Measurements from ENCODE around the gene AMMECR1. TPM values are rescaled to one million over a fixed set of nuclear protein-coding genes. Genes with fewer than 3 reads are reported as not detected.

Gene AMMECR1
- total and polyA plus RNA-seq, 4 donors = 3.5 to 14.0 (median 5.7) TPM

- H3K9ac ChIP-seq (ENCODE audit: insufficient read depth in 1 of 2, low read length in 2 of 2) = no peak overlapping the region
These were observed 107.3 kb downstream of the AMMECR1 start for GRCh38 chrX:110210417-110211139.

GRCh38 chrX:110208092-110208491 is 109.8 kb downstream of the AMMECR1 start:
- ATAC-seq (ENCODE audit: insufficient read depth, low FRiP score) (no peak), DNase-seq (no peak)
- Histone ChIP-seq H3K9me3 (ENCODE audit: control insufficient read depth in 4 of 4, insufficient read depth in 3 of 4, low read length in 3 of 4) (no peaks in the 10 kb centered on the region), H3K27ac (ENCODE audit: low read depth in 1 of 2, low read length in 1 of 2) (no peak overlapping the region), H3K9ac (ENCODE audit: insufficient read depth in 1 of 2, low read length in 2 of 2) (no peak overlapping the region), H3K36me3 (ENCODE audit: control insufficient read depth in 4 of 4, insufficient read depth in 4 of 4, low read length in 4 of 4) (no peaks in the 10 kb centered on the region), H3K4me3 (no peak overlapping the region), H3K27me3 (ENCODE audit: control insufficient read depth in 3 of 3, insufficient read depth in 3 of 3, low read length in 2 of 3) (peaks cover 0 to 36% (median 21%) of the 10 kb centered on the region in 3 donors), H3K4me1 (ENCODE audit: control insufficient read depth in 5 of 5, insufficient read depth in 5 of 5, low read length in 5 of 5) (peaks cover 0 to 2% (median 0%) of the 10 kb centered on the region in 5 donors)
- WGBS, 2 donors = 80 to 98% methylated on average over 2 of the region's 2 CpGs
- TF ChIP-seq CTCF (IDR thresholded peaks at IDR 0.05; ENCODE audit: control extremely low read depth, extremely low read depth) = no peak

More at GRCh38 chrX:110210417-110211139, 107.3 kb downstream of the AMMECR1 start:
- no peak overlapping the region for H3K27ac ChIP-seq (ENCODE audit: low read depth in 1 of 2, low read length in 1 of 2)
- TF ChIP-seq CTCF (IDR thresholded peaks at IDR 0.05; ENCODE audit: control extremely low read depth, extremely low read depth) = no peak
- no peak overlapping the region for H3K4me3 ChIP-seq
- no peaks in the 10 kb centered on the region for H3K36me3 ChIP-seq (ENCODE audit: control insufficient read depth in 4 of 4, insufficient read depth in 4 of 4, low read length in 4 of 4)
- H3K9me3 ChIP-seq (ENCODE audit: control insufficient read depth in 4 of 4, insufficient read depth in 3 of 4, low read length in 3 of 4) = no peaks in the 10 kb centered on the region
- H3K4me1 ChIP-seq (ENCODE audit: control insufficient read depth in 5 of 5, insufficient read depth in 5 of 5, low read length in 5 of 5) = peaks cover 0 to 2% (median 0%) of the 10 kb centered on the region in 5 donors
- DNase-seq (no peak), ATAC-seq (ENCODE audit: insufficient read depth, low FRiP score) (no peak)
- 51 to 73% methylated on average over 5 of the region's 5 CpGs for WGBS, 2 donors
- H3K27me3 ChIP-seq (ENCODE audit: control insufficient read depth in 3 of 3, insufficient read depth in 3 of 3, low read length in 2 of 3) = peaks cover 0 to 36% (median 23%) of the 10 kb centered on the region in 3 donors

- Histone ChIP-seq H3K27me3 (ENCODE audit: control insufficient read depth in 3 of 3, insufficient read depth in 3 of 3, low read length in 2 of 3) (peaks cover 0 to 37% (median 26%) of the 10 kb centered on the region in 3 donors), H3K27ac (ENCODE audit: low read depth in 1 of 2, low read length in 1 of 2) (no peak overlapping the region), H3K9ac (ENCODE audit: insufficient read depth in 1 of 2, low read length in 2 of 2) (no peak overlapping the region), H3K4me3 (no peak overlapping the region), H3K36me3 (ENCODE audit: control insufficient read depth in 4 of 4, insufficient read depth in 4 of 4, low read length in 4 of 4) (no peaks in the 10 kb centered on the region), H3K4me1 (ENCODE audit: control insufficient read depth in 5 of 5, insufficient read depth in 5 of 5, low read length in 5 of 5) (no peaks in the 10 kb centered on the region), H3K9me3 (ENCODE audit: control insufficient read depth in 4 of 4, insufficient read depth in 3 of 4, low read length in 3 of 4) (no peaks in the 10 kb centered on the region)
- no peak for ATAC-seq (ENCODE audit: insufficient read depth, low FRiP score)
- no peak for DNase-seq
- no peak for TF ChIP-seq CTCF (IDR thresholded peaks at IDR 0.05; ENCODE audit: control extremely low read depth, extremely low read depth)
These were observed 112.9 kb downstream of the AMMECR1 start for GRCh38 chrX:110204986-110205385.

Data from lung (tissue), 12 donors.